ENCODE results near the gene BTNL3. TPM values are rescaled to one million over a fixed set of nuclear protein-coding genes. Genes with fewer than 3 reads are reported as not detected.

The BTNL3 gene
- total and polyA plus RNA-seq, 9 of the 15 experiments (the other 6 are each of a cell fraction or from before 2014, with no cell fraction given) = 0.03 to 0.44 (median 0.04) TPM; not detected in 4

DNA sequence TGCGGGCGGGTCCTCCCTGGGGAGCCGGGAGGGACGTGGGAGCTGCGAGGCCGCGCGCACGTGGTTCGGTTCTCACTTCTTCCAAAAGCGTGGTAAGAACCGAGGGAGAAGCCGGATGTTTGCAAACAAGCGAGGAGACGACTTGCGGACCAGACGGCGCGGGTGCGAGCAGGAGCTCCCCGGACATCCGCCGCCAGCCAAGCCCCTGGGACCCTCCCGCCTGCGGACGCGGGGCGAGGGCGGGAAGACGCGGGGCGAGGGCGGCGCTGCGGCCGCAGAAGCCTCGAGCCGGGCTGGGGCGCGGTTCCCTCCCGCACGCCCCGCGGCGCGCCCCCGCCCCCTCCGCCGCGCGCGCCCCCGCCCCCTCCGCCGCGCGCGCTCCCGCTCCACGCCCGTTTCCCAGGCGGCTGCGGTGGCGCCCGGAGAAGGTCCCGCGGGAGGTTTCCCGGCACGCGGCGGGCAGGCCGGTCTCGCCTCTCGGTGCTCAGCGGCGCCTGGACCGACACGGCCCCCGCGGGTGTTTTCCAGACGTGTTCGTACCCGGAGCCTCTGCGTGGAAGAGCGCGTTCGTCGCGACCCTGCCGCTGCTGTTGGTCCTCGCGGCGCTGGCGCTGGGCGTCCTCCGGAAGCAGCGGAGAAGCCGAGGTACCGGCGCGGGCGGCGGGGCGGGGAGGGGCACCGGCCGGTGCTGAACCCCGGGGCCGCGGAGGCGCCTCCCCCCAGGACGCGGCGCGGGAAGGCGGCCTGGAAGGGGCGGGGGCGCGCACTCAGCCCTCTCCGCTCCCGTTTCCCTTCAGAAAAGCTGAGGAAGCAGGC lies 64.2 kb downstream of the BTNL3 start (continued):
- TF ChIP-seq MXI1 (IDR thresholded peaks at IDR 0.05; ENCODE audit: low read depth, low read length) (peak; percentile 46; the same call in 1 of the 2 replicates), ELF1 (tag; IDR thresholded peaks at IDR 0.05) (no peak), ZZZ3 (IDR thresholded peaks at IDR 0.05) (no peak), RUNX1 (IDR thresholded peaks at IDR 0.05; ENCODE audit: low read depth) (no peak), ARNT (IDR thresholded peaks at IDR 0.05) (no peak), CBX5 (IDR thresholded peaks at IDR 0.05; ENCODE audit: borderline replicate concordance, low read depth) (no peak), TAF9B (IDR thresholded peaks at IDR 0.05; ENCODE audit: partially characterized antibody) (no peak), NFXL1 (CRISPR knock-in tag; IDR thresholded peaks at IDR 0.05) (no peak), ZNF408 (CRISPR knock-in tag; IDR thresholded peaks at IDR 0.05; ENCODE audit: low read depth) (no peak), NR1H2 (CRISPR knock-in tag; IDR thresholded peaks at IDR 0.05) (no peak), PTBP1 (IDR thresholded peaks at IDR 0.05; ENCODE audit: low read depth, low read length) (no peak), HDGF (IDR thresholded peaks at IDR 0.05) (no peak), KLF10 (CRISPR knock-in tag; IDR thresholded peaks at IDR 0.05) (no peak), PRPF4 (IDR thresholded peaks at IDR 0.05; ENCODE audit: insufficient read depth, low read depth, low read length, poor library complexity, severe bottlenecking) (no peak), LARP7 (IDR thresholded peaks at IDR 0.05) (no peak), FOXA3 (CRISPR knock-in tag; conservative IDR thresholded peaks at IDR 0.05 in 1 of 2, IDR thresholded peaks at IDR 0.05 in 1 of 2) (0 out of 4 replicates have a peak, but pooled peaks of 1 of the 2 experiments have one; percentile 14), CTBP1 (IDR thresholded peaks at IDR 0.05; ENCODE audit: borderline replicate concordance) (peak; percentile 48), HNRNPL (IDR thresholded peaks at IDR 0.05; ENCODE audit: low read depth, low read length) (no peak), ZNF12 (CRISPR knock-in tag; IDR thresholded peaks at IDR 0.05) (no peak), BACH1 (tag; IDR thresholded peaks at IDR 0.05) (no peak), RAD21 (CRISPR knock-in tag; conservative IDR thresholded peaks at IDR 0.05 in 1 of 2, IDR thresholded peaks at IDR 0.05 in 1 of 2) (no peak), CXXC5 (CRISPR knock-in tag; IDR thresholded peaks at IDR 0.05) (peak; percentile 92), HMGN3 (IDR thresholded peaks at IDR 0.05; ENCODE audit: borderline replicate concordance, extremely low read depth, insufficient read length, low read depth, low read length) (no peak), ZNF766 (CRISPR knock-in tag; conservative IDR thresholded peaks at IDR 0.05) (peak; percentile 80; the same call in 1 of the 2 replicates)
- TF ChIP-seq, protein P1, sequence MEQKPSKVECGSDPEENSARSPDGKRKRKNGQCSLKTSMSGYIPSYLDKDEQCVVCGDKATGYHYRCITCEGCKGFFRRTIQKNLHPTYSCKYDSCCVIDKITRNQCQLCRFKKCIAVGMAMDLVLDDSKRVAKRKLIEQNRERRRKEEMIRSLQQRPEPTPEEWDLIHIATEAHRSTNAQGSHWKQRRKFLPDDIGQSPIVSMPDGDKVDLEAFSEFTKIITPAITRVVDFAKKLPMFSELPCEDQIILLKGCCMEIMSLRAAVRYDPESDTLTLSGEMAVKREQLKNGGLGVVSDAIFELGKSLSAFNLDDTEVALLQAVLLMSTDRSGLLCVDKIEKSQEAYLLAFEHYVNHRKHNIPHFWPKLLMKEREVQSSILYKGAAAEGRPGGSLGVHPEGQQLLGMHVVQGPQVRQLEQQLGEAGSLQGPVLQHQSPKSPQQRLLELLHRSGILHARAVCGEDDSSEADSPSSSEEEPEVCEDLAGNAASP (IDR thresholded peaks at IDR 0.05) = no peak
- TF ChIP-seq, protein P2, sequence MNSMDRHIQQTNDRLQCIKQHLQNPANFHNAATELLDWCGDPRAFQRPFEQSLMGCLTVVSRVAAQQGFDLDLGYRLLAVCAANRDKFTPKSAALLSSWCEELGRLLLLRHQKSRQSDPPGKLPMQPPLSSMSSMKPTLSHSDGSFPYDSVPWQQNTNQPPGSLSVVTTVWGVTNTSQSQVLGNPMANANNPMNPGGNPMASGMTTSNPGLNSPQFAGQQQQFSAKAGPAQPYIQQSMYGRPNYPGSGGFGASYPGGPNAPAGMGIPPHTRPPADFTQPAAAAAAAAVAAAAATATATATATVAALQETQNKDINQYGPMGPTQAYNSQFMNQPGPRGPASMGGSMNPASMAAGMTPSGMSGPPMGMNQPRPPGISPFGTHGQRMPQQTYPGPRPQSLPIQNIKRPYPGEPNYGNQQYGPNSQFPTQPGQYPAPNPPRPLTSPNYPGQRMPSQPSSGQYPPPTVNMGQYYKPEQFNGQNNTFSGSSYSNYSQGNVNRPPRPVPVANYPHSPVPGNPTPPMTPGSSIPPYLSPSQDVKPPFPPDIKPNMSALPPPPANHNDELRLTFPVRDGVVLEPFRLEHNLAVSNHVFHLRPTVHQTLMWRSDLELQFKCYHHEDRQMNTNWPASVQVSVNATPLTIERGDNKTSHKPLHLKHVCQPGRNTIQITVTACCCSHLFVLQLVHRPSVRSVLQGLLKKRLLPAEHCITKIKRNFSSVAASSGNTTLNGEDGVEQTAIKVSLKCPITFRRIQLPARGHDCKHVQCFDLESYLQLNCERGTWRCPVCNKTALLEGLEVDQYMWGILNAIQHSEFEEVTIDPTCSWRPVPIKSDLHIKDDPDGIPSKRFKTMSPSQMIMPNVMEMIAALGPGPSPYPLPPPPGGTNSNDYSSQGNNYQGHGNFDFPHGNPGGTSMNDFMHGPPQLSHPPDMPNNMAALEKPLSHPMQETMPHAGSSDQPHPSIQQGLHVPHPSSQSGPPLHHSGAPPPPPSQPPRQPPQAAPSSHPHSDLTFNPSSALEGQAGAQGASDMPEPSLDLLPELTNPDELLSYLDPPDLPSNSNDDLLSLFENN (IDR thresholded peaks at IDR 0.05; ENCODE audit: low read depth in 2 of 2, low read length in 2 of 2) = no peak
